NCI-H748 treated with DMSO at 0.1 percent for 48 hours (cell line): Measurements from ENCODE around the gene TWIST2.

Experiments used
- DNase-seq: peaks from one replicate; lab custom pipeline; 2025; lab: John Stamatoyannopoulos, UW

The TWIST2 gene

GRCh38 chr2:238955648-238956531, 108.0 kb downstream of the TWIST2 start:
- no peak for DNase-seq

GRCh38 chr2:238956676-238957075, 108.8 kb downstream of the TWIST2 start:
- DNase-seq = no peak
